NT2/D1 (cell line): Measurements from ENCODE around the gene TRIM5.

Source experiments
- SUZ12 ChIP-seq: IDR thresholded peaks from 2 replicates; pipeline ENCODE4 v1.6.1; 2011; ENCODE audit not compliant: insufficient read length, insufficient read depth; ENCODE audit errors: extremely low read depth
- YY1 ChIP-seq: IDR thresholded peaks from 2 replicates; pipeline ENCODE4 v1.6.1; 2011; ENCODE audit not compliant: insufficient read length, insufficient read depth
- ZNF274 ChIP-seq: IDR thresholded peaks from 2 replicates; pipeline ENCODE4 v1.6.1; 2011; ENCODE audit warnings: mild to moderate bottlenecking, low read depth, low read length

GRCh38 chr11:5698281-5698680 lies 13.4 kb upstream of the TRIM5 start:
- TF ChIP-seq ZNF274 (no peak), YY1 (no peak), SUZ12 (no peak)
